Measurements from ENCODE around the gene EVX1.

The EVX1 gene

DNA sequence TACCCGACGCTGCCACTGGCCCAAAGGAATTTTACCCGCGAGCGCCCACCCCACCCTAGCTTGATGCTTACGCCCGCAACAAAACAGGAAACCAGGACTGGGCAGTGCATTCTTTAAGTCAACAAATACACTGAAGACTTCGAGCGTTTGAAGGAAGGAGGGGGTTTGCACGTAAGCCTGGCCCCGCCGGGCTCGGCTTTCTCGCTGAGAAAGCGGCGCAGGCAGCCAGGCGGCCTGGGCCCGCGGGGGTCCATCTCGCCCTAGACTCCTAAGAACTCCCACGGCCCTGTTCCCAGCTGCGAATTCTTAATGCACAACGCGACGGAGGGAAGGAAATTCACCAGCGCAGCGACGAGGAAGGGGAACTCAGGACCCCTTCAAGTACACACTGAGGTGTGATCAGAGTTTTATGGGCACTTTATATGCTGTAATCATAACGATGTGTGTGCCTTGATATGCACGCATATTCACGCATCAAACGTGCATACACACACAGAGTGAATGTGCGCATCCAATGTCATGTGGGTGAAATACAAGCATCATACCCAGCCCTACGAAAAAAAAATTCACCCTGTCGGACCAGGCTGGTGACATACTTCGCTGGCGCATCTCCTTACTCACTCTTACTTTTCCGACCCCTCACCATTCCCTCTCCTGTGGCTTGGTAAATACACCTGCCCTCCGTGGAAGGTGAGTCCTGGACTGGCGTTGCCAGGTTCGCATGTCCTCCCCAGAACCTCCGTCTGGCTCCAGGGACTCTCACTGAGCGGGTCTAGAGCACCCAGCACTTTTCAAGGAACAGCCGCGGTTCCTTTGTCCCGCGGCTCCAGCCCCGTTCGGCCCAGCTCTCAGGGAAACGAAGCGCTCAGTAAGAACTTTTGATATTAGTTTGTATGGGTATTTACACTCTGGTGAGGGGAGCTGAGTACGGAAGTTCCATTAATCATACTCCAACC, 37.0 kb upstream of the EVX1 start:
- peak; percentile 12 for DNase-seq

DNA sequence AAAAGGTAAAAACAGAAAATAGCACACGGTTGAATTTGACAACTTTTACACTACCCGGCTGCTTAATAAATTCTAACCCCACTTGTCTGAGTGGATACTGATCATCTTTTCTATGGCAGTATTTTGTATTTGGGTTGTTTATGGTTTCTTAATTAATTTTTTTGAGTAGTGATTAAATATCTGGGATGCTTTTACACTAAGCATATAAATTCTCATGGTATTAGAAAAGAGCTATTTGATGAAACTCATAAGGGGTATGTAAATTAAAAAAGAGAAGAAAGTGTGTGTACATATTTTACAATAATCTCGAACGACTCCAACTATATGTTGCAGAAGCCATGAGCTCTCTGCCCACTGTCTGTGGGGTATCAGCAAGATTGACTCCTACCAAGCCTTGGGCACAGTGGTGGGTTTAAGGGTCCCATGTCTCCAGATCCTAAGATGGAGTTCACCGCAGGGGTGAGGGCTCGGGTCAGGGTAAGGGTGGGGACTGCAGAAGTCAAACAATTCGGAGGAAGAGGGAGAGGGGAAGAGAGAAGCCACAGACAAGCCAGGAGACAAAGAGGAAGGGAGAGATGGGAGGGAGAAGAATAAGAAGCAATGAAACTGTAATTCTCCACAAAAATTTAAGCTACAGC, 35.1 kb upstream of the EVX1 start:
- no peak for DNase-seq

DNA sequence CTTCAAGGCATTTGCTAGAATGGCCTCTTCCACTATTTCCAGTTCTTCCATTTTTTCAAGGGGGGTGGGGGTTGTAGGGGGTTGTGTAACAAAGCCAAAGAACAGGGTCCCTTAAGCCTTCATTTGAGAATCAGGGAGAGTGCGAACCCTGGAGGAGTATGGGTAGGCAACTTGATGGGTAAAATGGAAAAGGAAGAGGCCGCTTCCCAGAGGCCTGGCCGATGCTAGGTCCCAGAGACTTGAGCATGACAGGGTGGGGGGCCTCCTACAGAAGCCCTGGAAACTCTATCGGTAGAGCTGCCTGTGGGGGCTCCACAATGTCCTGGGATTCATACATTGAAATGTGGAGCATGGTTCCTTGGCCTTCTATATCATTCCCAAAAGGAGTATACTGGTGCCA, 33.6 kb upstream of the EVX1 start:
- DNase-seq: no peak

DNA sequence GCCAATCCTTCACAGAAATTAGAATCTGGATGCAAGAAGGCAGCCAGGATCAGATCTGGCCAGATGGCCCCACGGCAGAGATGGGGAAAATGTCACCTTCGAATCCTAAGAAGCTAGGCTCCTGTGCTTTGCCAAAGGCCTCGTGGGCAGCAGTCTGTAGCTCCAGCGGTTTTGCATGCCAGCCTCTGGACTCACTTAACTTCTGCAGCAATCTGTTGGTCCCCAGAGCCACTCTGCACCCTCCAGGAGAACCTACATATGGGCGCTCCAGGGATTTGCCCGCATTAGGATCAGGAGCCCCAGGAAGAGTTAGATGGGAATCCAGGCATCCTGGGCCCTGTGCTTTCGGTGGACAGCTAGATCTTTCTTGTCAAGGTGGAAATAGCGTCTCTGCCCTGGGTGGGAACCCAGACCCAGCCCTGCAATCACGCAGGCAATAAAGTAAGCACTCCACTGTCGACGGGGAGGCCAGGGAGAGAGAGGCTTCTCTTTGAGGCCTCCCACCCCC, 32.6 kb upstream of the EVX1 start:
- no peak for DNase-seq

DNA sequence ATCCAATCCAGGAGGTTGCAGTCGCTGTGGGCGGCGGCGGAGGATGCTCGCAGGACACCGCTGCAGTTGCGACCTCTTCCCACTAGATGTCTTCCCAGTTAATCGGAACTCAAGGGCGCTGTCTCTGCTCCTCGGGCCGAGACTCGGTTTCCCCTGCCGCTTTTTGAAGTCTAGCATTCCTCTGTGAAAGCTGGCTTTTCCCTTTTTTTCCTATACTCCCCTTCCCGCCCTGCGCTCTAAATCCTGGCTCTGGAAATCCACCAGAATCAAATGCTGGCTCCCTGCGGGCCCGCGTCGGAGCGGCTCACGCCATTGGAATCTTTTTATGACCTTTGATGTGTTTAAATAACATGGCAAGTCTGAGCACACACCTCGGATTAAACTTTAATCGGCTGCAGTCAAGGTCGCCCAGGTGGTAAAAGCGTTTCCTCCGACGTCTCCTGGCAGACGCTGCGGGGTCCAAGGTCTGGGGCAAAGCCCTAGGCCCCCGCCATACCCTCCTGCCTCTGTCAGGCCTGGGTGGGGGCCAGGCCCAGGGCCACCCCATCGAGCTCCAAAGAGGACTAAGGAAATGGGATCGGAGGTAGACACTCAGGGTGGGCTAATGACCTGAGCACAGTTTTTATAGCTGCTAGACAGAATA, 32.0 kb upstream of the EVX1 start:
- peak; percentile 52 for DNase-seq

DNA sequence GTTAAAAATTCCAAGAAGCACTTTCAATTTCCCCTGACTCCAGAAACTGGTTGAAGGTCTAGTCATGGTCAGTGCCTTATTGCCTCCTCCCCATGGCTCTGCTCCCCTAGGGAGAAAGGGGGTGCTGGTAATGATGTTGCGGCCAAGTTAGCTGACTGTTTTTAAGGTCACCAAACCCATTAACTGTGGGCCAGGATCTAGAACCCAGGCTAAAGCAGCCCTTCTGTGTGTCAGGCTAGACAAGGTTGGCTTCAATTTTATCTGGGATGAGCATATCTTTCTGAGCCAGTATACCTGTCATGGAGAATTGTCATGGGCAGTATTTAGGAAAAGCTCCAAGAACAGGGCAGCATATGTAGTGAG, 31.5 kb upstream of the EVX1 start:
- DNase-seq: no peak

DNA sequence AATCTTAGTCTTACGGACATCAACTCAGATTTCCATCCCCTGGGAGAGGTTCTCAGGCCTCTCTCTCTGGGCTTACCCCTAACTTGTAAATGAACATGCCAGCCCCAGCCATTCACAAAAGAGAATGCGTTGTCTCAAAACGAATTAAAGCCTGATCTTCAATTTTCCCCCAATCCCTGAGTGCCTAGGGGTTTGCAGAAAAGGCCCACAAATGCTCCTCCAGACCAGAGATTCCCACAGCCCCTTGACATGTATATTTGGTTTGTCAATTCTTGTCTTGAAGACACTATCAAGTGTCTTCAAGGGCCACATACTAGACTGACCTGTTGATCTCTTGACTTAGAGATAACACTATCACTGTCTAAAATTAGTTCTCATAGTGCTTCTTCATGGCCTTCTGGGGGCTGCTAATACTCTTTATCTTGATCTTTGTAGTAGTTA, 30.8 kb upstream of the EVX1 start:
- DNase-seq: no peak

DNA sequence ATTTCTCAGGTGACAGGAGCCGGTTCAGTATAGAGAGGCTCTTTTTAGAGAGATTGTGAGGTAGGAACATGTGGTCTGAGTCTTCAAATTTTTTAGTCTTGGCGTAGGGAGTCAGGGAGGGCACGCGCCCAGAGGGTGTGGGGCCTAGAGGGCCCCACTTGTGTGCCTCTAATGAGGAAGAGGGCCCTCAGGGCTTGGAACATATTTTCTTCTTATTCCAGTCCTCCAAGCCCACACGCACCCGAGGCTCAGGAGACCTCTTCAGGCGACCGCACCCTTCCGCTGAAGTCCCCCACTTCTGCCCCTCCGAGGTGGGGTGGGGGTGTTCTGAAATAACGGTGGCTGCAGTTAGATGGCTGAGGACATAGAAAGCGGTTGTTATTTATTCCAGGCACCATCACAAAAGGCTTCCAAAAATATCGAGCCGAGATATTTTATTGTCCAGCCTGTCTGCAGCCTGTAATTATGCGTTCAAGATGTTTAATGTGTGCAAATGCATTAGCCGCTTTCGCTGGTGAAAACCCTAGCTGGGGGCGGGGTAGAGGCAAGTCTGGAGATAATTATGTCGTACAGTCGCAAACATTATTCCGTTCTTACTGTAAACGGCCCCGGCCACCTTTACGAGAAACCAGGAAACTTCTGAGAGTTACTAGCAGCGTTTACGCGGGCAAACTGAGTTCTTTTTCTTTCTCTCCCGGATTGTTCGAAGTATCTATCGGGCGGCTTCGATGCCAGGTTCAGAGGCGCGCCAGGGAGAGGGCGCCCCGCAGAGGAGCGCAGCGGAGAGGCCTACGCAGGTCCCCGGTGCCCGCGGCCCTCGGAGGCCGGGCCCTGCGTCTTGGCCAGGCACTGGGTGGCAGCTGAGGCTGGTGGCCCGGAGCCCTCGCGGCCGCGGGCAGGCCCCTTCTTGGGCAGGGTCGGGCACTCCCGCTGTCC, 29.8 kb upstream of the EVX1 start:
- DNase-seq: no peak

DNA sequence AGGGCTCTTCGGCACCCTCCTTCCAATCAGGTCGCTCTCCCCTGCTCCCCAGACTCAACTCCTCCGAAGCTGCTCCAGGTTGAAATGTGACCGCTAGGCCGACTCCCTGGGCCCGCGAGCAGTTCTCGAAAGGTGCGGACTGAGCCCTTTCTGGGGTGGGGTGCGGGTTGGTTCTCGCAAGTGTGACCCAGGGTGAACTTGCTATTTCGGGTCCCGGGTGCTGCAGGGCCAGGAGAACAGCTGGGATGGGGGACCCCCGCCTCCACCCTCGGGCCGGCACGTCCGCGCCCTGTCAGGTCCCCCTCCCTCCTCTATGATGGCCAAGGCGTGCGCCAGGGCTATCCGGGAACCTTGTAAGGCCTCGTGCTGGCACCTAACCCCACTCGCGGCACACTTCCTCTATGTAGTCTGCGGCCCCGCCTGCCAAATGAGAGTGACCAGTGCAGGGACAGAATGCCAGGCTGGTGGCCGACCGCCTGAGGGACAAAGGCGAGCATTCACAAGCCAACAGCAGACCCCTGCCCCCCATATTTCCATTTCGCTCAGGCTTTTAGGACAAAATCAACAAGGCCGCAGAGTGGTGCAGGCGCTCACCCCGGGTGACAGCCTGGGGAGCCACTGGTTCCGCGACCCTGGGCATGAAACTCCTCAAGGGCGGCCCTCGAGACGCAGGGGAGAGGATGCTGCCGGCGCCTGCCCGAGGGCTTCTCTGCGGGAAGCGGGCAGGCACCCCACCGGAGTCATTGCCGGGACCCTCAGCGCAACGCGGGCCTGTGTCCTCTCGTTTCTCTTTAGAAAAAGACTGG, 29.0 kb upstream of the EVX1 start:
- DNase-seq: no peak

DNA sequence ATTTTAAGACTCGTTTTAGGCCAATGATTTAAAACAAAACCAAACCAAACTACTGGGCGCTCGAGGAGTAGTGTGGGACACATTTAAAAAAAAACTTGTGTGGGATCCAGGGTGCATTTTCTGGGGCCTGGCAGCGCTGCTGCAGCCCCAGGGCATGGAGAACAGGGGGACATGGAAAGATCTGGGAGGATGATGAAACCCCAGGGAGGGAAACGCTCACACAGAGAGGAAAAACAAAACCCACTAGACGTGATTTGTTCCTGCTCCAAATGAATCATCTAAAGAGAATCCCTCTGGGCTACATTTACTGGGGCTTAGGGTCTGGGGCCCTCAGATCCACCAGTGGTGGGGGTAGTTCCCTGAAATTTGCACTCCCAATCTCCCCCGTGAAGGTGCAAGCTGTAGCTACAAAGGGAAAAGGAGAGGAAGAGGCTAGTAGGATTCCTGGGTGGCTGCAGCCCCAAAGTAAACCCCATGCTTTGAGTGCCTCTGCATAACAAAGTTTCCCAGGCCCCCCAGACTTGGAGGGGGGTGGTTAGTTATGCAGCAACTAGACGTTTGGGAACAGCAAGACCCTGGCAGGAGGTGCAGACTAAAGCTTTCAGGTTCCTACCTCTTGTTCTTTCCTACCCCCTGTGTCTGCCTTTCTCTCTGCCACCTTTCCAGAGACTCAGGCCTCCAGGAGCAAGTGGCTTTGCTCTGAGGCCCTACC, 28.2 kb upstream of the EVX1 start:
- DNase-seq: no peak

DNA sequence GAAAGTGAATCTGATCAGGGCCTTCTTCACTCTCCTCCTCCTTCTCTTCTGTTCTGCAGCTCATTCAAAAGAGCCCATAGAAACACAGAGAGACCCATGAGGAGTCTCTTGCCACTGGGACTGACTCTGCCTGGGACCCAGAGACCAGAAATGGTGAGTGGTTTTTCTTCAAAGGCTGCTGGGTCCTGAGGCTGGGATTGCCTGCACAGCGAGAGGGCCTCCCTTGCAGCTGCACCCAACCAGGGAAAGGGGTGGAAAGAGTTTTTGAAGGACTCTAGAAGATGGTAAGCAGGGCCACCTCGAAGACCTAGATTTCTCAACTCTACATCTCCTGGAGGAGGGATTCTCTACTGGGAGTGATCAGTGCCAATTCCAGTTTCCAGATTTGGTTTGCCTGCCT, 27.2 kb upstream of the EVX1 start:
- no peak for DNase-seq

DNA sequence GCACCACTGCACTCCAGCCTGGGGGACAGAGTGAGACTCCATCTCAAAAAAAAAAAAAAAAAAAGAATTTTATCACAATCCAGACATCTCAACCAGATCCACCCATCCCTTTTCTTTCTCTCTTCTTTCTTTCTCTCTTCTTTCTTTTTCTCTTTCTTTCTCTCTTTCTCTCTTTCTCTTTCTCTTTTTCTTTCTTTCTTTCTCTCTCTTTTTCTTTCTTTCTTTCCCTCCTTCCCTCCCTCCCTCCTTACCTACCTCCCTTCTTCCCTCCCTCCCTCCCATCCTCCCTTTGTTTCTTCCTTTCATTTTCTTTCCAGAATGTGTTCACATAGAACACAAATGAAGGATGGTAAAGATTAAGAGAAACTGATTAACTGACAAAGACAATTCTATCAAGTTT, 24.7 kb upstream of the EVX1 start:
- DNase-seq: no peak

DNA sequence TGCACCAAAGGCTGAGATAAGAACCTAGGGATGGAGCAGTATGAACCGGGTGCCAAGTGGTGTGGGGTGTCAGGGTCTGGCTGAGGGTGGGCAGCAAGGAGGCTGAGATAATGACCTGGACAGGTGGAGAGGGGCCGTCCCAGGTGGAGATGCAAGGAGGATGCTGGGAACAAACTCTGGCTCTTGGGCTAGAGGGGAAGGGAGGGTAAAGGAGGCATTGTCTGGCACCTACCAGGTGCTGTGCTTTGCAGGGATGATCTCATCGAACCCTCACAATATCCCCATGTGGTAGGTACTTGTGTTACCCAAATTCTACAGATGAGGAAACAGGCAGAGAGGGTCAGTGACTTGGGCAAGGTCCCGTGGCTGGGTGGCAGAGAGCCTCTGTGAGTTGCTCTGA, 22.8 kb upstream of the EVX1 start:
- DNase-seq: no peak

DNA sequence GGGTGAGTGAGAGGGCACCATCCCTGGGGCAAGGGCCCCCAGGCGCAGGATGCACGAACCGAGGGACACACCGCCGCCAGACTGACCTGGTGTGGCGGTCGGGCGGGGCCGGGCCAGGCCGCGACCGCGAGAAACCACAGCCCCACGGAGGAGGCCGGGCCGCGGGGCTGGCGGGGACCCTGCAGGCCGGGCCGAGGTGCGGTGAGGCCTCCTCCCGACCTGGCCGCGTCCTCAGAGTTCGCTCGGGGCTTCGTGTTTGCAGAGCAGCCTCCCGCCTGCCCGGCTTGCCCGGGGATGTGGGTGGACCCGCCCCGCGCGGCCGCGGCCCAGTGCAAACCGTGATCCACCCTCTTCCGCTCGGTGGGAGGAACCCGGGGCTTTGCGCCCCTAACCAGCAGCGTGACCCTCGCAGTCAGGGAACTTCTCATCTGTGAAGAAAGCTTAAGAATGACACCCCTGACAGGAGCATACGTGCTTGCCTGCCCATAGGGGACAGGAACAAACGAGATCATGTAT, 22.1 kb upstream of the EVX1 start:
- DNase-seq: no peak

DNA sequence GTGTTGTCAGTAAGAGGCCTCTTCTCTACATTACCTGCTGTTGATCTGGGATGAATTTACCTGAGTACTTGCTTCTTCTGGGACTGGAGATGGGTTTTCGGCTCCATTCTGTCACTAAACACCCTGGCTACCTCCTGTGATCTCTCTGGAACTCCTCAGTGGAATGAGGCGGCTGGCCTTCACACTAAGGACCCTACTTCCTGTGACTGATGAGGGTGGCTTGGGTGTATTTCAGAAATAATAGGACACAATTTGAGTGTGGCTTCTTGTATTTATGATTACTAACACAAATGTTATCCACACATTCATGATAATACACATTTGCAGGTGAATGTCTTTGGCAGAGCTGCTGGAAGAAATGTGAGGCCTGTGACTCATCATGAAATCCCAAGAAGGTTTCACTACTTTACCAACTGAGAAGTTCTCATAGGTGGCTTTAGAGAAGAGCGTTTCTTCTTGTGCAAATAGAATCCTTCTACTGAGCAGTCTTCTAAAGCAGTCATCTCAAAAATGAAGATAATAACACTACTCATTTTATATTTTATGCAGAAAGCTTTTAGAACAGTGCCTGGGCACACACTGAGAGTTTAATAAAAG, 21.3 kb upstream of the EVX1 start:
- no peak for DNase-seq

DNA sequence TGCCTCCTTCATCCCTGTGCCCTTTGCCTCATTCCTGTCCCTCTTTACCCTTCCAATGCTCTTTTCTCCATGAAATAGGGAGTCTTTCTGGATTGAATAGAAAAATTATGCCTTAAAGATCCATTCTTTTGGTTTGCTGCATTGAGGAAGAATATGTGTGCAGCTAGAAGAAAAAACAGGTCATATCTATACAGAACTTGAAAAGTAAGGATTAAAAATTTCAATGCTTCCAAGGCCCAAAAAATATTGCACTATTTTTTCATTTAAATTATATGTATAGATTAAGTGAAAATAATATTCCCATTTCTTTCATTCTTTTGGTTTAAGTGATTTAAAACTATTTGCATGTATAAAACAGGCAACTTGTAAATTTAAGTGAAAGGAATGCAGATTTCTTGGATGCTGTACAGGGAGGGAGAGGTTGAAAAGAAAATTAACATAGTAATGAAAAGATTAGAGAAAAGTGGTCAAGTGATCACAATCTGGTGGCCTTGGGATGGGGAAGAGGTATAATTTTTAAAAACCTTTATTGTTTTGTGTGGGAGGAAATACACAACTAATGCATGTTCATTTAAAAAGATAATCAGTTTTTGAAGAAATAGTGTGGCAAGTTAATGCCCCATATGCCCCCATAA, 18.5 kb upstream of the EVX1 start:
- no peak for DNase-seq

DNA sequence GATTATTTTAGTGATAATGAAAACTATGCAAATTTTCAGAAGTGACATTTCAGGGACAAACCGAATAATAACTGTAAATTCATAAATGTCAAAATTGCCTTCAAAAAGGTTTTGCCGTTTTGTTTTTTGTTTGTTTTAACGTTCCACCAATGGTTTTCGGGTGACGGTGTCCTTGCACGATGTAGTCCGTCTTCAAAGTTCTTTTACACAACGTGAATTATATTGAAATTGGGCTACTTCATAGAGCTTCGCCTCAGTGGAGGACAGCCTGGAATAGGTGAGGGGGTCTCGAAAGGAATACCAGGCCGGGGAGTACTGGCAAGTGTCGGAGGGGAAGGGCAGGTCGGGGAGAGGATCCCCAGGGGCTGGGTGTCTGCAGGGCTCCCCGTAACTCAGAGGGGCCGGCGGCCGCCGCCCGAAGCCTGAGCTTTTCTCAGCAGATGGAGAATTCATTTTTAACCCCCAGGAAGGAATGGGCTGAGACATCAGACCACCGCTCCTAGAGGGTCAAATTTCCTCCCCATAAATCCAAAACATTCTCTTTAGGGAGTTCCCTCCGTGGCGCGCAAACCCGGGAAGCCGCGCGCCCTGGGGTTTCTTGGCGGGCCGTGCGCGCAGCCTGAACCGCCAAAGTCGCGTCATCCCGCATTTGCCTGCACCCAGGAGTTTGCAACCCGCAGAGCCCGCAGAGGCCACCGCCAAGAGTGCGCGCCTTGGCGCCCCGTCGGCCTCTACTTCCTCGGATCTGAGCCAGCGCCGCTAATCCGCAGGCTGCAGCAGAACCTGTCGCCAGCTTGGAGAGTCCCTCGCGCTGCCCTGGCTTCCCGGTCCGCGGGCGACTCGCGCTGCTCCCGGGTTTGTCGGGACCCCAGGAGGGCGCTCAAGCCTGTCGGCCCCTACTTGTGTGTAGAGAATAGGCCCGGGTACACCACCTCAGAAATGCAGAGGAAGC, 17.3 kb upstream of the EVX1 start:
- DNase-seq: no peak

DNA sequence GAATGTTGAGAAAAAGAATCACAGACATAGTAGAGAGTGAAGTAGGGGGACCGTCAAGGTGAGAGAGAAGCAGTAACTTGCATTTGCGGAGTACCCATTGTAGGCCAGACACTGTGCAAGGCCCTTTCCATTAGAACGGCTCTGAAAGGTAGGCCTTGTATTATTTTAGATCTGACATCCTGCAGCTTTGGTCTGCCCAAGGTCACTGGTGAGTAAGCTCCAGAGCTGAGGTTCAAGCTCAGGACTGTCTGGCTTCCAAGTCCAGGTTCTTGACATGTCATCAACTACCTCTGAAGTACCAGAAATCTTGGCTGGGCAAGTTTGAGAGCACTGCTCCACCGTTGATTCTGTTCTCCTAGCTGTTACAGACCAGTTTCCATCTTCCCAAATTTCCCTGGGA, 13.2 kb upstream of the EVX1 start:
- no peak for DNase-seq
